C4-2B (cell line): ENCODE measurements around the gene CDO1.

Experiments used
- ZFX ChIP-seq: fragments of 450-650 bp; IDR thresholded peaks from 2 replicates; pipeline ENCODE4 v1.6.1; 2017
- TF ChIP-seq, protein P1 (sequence below): fragments of 450-650 bp; conservative IDR thresholded peaks from 2 replicates; pipeline ENCODE4 v1.5.1; 2017; ENCODE audit warnings: mild to moderate bottlenecking

DNA sequence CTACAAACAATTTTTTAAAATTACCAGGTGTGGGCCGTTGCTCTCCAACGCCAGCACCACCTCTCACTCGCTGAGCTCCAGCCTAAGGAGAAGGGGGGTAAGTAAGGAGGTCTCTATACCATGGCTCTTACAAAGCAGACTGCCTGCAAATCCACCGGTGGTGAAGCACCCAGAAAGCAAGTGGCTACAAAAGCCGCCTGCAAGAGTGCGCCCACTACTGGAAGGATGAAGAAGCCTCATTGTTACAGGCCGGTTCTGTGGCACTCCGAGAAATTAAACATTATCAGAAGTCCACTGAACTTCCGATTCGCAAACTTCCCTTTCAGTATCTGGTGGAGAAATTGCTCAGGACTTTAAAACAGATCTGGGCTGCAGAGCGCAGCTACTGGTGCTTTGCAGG, 46.0 kb downstream of the CDO1 start:
- TF ChIP-seq, protein P1, sequence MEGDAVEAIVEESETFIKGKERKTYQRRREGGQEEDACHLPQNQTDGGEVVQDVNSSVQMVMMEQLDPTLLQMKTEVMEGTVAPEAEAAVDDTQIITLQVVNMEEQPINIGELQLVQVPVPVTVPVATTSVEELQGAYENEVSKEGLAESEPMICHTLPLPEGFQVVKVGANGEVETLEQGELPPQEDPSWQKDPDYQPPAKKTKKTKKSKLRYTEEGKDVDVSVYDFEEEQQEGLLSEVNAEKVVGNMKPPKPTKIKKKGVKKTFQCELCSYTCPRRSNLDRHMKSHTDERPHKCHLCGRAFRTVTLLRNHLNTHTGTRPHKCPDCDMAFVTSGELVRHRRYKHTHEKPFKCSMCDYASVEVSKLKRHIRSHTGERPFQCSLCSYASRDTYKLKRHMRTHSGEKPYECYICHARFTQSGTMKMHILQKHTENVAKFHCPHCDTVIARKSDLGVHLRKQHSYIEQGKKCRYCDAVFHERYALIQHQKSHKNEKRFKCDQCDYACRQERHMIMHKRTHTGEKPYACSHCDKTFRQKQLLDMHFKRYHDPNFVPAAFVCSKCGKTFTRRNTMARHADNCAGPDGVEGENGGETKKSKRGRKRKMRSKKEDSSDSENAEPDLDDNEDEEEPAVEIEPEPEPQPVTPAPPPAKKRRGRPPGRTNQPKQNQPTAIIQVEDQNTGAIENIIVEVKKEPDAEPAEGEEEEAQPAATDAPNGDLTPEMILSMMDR: peak; percentile 79
- TF ChIP-seq ZFX: no peak
